ENCODE data around the gene TIAM2. TPM values are rescaled to one million over a fixed set of nuclear protein-coding genes. Genes with fewer than 3 reads are reported as not detected.
"Not testable (repeated sequence)": the region's sequence is repeated elsewhere in the genome, so short reads cannot be mapped to it uniquely, and the experiment has no call there.

The TIAM2 gene
- total RNA-seq, 1 donor from 2014 or later = 24.6 TPM

DNA sequence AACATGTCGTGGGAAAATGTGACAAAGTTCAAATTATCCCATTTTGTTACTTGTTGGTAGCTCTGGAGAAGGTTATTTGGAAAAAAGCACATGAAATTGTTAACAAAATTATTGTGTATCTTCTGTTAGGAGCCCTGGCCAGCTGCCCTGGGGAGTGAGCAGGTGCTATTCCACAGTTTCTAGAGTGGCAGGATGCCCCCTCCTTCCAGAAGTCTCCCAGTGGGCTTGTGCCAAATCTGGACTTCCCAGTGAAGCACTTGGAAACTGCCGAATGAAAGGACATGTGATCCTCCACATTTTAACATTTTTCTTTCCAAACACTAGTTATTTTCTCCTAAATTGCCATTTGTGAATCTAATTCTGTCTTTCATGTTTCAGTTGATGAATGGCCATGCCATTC lies 201.8 kb downstream of the TIAM2 start:
- no peak for DNase-seq (ENCODE audit: low spot score)

- no peak for DNase-seq (ENCODE audit: low spot score)
Measured at GRCh38 chr6:155197932-155198331, 202.8 kb downstream of the TIAM2 start.

- no peak for DNase-seq (ENCODE audit: low spot score)
Measured at GRCh38 chr6:155200012-155200411, 204.9 kb downstream of the TIAM2 start.

GRCh38 chr6:155201461-155202226 lies 206.5 kb downstream of the TIAM2 start:
- DNase-seq (ENCODE audit: low spot score) = no peak

DNA sequence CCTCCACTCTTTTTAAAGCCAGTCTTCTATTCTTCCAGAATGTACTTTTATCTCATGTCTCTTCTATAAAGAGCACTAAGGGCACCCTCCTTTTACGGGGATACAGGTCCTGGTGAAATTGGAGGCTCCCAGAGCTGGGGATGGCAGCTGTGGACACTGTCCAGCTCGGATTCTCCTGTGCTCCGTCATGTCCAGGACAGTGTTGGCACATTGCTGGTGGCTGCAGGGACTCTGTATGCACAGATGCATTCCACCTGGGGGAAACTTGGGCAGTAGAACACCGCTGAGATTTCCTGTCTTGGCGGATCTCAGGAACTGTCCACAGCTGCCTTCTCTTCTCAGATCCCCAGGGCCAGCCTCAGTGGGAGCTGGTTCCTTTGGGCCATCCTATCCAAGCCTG lies 212.1 kb downstream of the TIAM2 start:
- no peak for DNase-seq (ENCODE audit: low spot score)

- DNase-seq (ENCODE audit: low spot score) = no peak
Measured at GRCh38 chr6:155212106-155212505, 217.0 kb downstream of the TIAM2 start.

DNA sequence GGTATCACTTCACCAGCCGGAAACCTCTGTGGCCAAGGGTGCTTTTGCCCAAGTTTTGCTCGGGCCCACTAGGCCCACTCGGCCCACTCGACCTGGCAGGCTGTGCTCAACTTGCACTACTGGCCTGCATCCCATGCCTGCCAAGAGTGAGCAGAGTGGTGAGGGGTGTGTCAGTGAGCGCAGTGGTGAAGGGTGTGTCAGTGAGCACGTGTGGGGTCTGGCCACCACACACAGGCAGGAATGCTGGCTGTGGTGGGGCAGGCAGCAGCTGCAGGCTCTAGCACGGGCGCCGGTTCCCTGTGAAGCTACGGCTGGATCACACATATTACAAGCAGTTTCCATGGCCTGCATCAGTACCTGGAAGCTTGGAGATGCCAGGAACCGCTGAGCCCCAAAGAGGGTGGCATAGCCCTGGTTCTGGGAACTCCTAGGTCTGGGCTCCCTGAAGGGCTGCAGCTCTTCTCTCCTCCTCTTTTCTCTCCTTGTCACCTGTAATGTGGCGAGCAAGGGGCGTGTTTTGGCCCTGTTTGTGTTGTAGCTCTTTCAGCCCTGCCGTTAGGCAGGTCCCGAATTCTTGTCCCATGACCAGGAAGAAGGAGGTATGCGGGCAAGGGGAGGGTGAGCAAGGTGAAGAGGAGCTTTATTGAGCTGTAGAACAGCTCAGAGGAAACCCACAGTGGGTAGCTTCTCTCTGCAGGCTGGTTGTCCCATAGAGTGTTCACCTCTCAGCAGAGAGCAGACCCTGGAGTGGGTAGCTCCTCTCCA lies 217.7 kb downstream of the TIAM2 start:
- no peak for DNase-seq (ENCODE audit: low spot score)

GRCh38 chr6:155213611-155214372 lies 218.7 kb downstream of the TIAM2 start:
- DNase-seq (ENCODE audit: low spot score) = no peak

GRCh38 chr6:155215906-155216305 lies 220.8 kb downstream of the TIAM2 start:
- no peak for DNase-seq (ENCODE audit: low spot score)

DNA sequence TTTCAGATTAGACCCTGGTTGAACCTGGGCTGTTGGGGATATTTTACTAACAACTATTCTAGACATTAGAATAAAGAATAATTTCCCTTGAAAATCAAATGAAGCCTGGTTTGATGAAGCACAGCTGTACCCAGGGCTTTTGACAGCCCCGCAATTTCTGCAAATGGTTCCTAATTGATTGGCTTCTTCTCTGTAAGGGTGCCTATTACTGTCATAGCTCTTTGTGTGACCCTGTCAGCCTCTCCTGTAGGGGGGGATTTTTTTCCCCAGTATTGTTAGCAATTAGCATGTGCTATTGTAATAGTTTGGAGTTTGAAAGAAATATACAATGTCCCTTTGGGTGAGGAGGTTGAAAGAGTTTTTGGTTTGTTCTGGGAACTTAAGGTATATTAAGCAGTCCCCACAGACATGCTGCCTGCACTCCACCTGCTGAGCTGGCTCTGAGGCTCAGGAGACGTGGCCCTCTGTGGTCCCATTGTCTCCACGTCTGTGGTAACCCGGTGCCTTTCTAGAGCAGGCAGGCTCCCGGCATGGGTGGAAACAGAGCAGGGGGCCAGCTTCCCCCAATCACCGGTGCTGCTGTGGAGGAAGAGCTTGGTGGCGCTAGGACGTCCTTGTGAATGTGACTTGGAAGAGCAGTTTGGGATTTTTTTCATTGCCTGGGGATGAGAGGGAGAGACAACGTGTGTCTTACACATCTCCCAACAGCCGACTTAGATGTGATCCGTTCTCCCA lies 221.4 kb downstream of the TIAM2 start:
- DNase-seq (ENCODE audit: low spot score) = no peak

DNA sequence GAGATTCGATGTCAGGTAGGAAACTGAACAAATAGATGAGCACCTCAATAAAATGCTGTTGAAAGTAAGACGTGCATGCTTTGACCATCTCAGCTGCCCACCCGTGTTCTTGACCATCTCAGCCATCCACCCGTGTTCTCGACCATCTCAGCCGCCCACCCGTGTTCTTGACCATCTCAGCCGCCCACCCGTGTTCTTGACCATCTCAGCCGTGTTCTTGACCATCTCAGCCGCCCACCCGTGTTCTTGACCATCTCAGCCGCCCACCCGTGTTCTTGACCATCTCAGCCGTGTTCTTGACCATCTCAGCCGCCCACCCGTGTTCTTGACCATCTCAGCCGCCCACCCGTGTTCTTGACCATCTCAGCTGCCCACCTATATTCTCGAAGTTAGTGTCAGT lies 223.6 kb downstream of the TIAM2 start:
- DNase-seq (ENCODE audit: low spot score) = not testable (repeated sequence)

- DNase-seq (ENCODE audit: low spot score) = no peak
Measured at GRCh38 chr6:155219299-155219698, 224.2 kb downstream of the TIAM2 start.

DNA sequence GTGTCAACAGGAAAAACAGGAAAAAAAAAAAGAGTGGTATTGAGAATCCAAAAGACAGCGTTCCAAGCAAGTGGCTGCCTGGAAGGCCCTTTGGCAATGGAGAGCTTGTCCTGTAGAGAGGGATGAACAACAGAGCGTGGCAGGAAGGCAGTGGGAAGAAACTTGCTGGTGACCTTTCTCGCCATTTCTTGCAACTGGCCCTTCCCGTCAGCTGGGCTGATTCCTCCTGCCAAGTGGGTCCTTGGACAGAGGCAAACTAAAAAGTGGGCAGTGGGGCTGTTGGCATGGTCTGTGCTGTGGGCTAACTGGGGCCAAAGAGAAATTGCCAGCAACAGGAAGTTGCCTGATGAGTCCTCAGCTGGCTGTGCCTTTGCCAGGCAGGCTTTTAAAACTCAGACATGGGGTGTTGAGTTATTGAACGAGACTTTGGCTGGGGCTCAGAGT lies 224.8 kb downstream of the TIAM2 start:
- DNase-seq (ENCODE audit: low spot score) = no peak

GRCh38 chr6:155221086-155221485 lies 226.0 kb downstream of the TIAM2 start:
- no peak for DNase-seq (ENCODE audit: low spot score)

DNA sequence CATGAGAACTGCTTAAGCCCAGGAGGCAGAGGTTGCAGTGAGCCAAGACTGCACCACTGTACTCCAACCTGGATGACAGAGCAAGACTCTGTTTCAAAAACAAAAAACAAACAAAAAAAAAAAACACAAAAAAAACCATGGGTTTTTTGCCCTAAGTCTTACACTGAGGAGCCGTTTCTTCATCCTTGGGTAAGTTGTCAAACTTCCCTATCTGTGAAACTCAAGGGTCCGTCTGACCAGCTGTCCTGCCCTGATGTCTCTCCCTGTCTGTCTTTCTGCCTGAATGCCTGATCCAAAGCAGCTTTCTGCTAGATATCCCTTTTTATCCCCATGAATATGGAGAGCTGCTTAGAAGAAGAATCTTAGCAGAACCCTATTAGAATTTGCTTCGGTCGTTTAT lies 227.4 kb downstream of the TIAM2 start:
- DNase-seq (ENCODE audit: low spot score) = no peak

- DNase-seq (ENCODE audit: low spot score) = no peak
Measured at GRCh38 chr6:155223646-155224451, 228.7 kb downstream of the TIAM2 start.

GRCh38 chr6:155224618-155225017 lies 229.5 kb downstream of the TIAM2 start:
- no peak for DNase-seq (ENCODE audit: low spot score)

DNA sequence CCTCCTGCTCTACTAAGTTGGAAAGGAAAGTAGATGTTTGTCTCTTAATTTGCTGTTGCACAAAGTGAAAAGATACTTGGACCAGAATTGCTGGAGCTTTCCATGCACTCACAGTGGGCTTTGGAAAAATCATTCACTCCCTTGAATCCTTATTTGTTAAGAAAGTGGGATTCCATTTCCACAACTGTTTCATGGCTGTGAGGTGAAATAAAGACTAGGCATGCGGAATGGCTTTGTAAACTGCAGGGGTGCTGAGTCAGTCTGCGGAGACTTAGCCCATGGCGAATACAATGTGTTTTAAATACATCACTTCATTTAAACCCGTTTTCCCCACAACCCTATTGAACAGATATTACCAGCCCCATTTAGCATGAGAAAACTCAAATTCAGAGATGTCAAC lies 231.9 kb downstream of the TIAM2 start:
- DNase-seq (ENCODE audit: low spot score) = no peak

DNA sequence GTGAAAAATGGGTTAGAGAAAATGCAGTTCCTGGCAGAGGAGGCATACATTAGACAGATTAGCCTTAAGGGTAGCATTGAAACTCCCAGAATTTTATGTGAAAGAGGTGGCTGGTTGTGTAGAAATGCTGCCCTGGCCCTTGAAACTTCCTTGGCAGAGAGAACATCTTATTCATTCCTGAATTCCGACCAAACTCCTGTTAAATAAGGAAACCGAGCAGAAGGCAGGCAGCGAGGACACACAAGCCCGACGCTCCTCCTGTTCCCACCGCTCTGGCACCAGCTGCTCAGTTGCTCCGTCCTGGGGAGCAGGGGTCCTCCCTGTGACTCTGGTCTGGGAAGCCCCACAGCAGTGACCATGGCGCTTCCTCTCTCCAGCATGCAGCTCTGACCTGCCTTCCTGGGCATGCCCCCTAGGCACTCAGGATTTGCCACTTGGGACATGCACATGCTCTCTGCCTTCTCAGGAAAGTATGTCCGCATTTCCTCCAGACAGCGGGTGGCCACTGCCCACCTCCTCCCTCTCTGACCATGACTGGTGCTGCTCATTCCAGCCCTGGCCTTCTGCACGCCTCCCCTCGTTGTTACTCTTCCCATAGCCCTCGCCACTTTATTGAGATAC lies 233.5 kb downstream of the TIAM2 start:
- DNase-seq (ENCODE audit: low spot score) = no peak

- DNase-seq (ENCODE audit: low spot score) = not testable (repeated sequence)
Measured at GRCh38 chr6:155230975-155231374, 235.9 kb downstream of the TIAM2 start.

Data from mucosa of gallbladder (tissue), 1 donor.